GM23338 (cell line): ENCODE data around the gene HSPA2. TPM values are rescaled to one million over a fixed set of nuclear protein-coding genes. Genes with fewer than 3 reads are reported as not detected.

Source experiments
- ATAC-seq: fragments of 200-7000 bp; cut with Tn5 transposase; 3 replicates; pipeline ENCODE4 v1.9.1; 2020
- DNase-seq: peaks from one replicate; pipeline ENCODE4 v3.0.0-alpha.2; 2015; ENCODE audit warnings: low spot score
- H2AFZ ChIP-seq: fragments of 200-600 bp; sonication (generic); 2 replicates; pipeline ENCODE4 v1.8.0; 2016; ENCODE audit warnings: antibody characterized with exemption, mild to moderate bottlenecking, moderate library complexity
- H3F3A ChIP-seq: fragments of 200-600 bp; sonication (generic); replicated peaks from 2 replicates; pipeline ENCODE4 v1.8.0; 2017; ENCODE audit warnings: antibody characterized with exemption, mixed run types, low read depth
- H3K27ac ChIP-seq: fragments of 200-600 bp; sonication (generic); 2 replicates; pipeline ENCODE4 v1.6.1; 2016; ENCODE audit warnings: low read depth
- H3K27me3 ChIP-seq: fragments of 200-600 bp; sonication (generic); 2 replicates; pipeline ENCODE4 v1.8.0; 2016; ENCODE audit warnings: mild to moderate bottlenecking, mixed run types, moderate library complexity; ENCODE audit not compliant: insufficient read depth
- H3K36me3 ChIP-seq: fragments of 200-600 bp; sonication (generic); 2 replicates; pipeline ENCODE4 v1.8.0; 2016; ENCODE audit warnings: mild to moderate bottlenecking; ENCODE audit not compliant: insufficient read depth
- H3K4me1 ChIP-seq: fragments of 200-600 bp; sonication (generic); 2 replicates; pipeline ENCODE4 v1.8.0; 2016; ENCODE audit warnings: mild to moderate bottlenecking, moderate library complexity; ENCODE audit not compliant: insufficient read depth
- H3K4me2 ChIP-seq: fragments of 200-600 bp; sonication (generic); 2 replicates; pipeline ENCODE4 v1.7.1; 2017; ENCODE audit warnings: mixed run types
- H3K4me3 ChIP-seq: fragments of 200-600 bp; sonication (generic); 2 replicates; pipeline ENCODE4 v1.6.1; 2016; ENCODE audit warnings: mixed run types
- H3K79me2 ChIP-seq: fragments of 200-600 bp; sonication (generic); replicated peaks from 2 replicates; pipeline ENCODE4 v1.8.0; 2017; ENCODE audit warnings: mild to moderate bottlenecking; ENCODE audit not compliant: insufficient read depth
- H3K9me2 ChIP-seq: fragments of 200-600 bp; sonication (generic); 2 replicates; pipeline ENCODE4 v1.8.0; 2017; ENCODE audit not compliant: insufficient read depth
- H4K20me1 ChIP-seq: fragments of 200-600 bp; sonication (generic); replicated peaks from 2 replicates; pipeline ENCODE4 v1.8.0; 2017; ENCODE audit warnings: mild to moderate bottlenecking; ENCODE audit not compliant: insufficient read depth
- H3K27ac Mint-ChIP-seq: 2 replicates; pipeline ENCODE4 v1.8.0; 2020; ENCODE audit warnings: inconsistent platforms, mild to moderate bottlenecking, moderate library complexity, mixed read lengths
- H3K27me3 Mint-ChIP-seq: 3 replicates; pipeline ENCODE4 v1.8.0; 2022; ENCODE audit warnings: low read depth, mild to moderate bottlenecking, moderate library complexity, mixed read lengths, inconsistent platforms; ENCODE audit not compliant: insufficient read depth, poor library complexity
- H3K36me3 Mint-ChIP-seq: 3 replicates; pipeline ENCODE4 v1.8.0; 2021; ENCODE audit warnings: low read depth, mild to moderate bottlenecking, inconsistent platforms, moderate library complexity, mixed read lengths
- H3K4me1 Mint-ChIP-seq: 3 replicates; pipeline ENCODE4 v1.8.0; 2020; ENCODE audit warnings: mild to moderate bottlenecking, inconsistent platforms, mixed read lengths
- H3K4me3 Mint-ChIP-seq: 3 replicates; pipeline ENCODE4 v1.8.0; 2021; ENCODE audit warnings: moderate library complexity, mild to moderate bottlenecking, inconsistent platforms, mixed read lengths
- H3K9me3 Mint-ChIP-seq: 3 replicates; pipeline ENCODE4 v1.8.0; 2020; ENCODE audit warnings: moderate library complexity, mild to moderate bottlenecking, inconsistent platforms, mixed read lengths
- CREB1 ChIP-seq: fragments of 250-450 bp; sonication (Bioruptor Pico); IDR thresholded peaks from 2 replicates; pipeline ENCODE4 v1.5.0; 2020; ENCODE audit warnings: low read depth, mild to moderate bottlenecking, moderate library complexity
- CTCF ChIP-seq, 2 experiments: fragments of 200-600 bp in 1 of 2; sonication (generic) in 1 of 2; conservative IDR thresholded peaks; 2 replicates each; pipeline versions ENCODE4 v1.5.1 to v1.6.1; 2016 to 2017; ENCODE audit warnings: antibody characterized with exemption in 2 of 2, low read depth in 2 of 2, mild to moderate bottlenecking in 2 of 2, moderate library complexity in 1 of 2
- ETS1 ChIP-seq: IDR thresholded peaks from 2 replicates; pipeline ENCODE4 v1.6.1; 2016; ENCODE audit warnings: antibody characterized with exemption
- EZH2 ChIP-seq: fragments of 200-600 bp; sonication (generic); IDR thresholded peaks from one replicate; pipeline ENCODE4 v1.8.0; 2017; ENCODE audit warnings: antibody characterized with exemption, mild to moderate bottlenecking, low read depth; ENCODE audit not compliant: unreplicated experiment
- EZH2phosphoT487 ChIP-seq: fragments of 200-600 bp; sonication (generic); IDR thresholded peaks from one replicate; pipeline ENCODE4 v1.8.1; 2018; ENCODE audit warnings: antibody characterized with exemption; ENCODE audit not compliant: unreplicated experiment
- JUNB ChIP-seq: IDR thresholded peaks from one replicate; pipeline ENCODE4 v1.6.1; 2016; ENCODE audit warnings: antibody characterized with exemption; ENCODE audit not compliant: unreplicated experiment
- NANOG ChIP-seq: IDR thresholded peaks from 2 replicates; pipeline ENCODE4 v1.6.1; 2016; ENCODE audit warnings: antibody characterized with exemption, borderline replicate concordance
- POLR2AphosphoS5 ChIP-seq: IDR thresholded peaks from 2 replicates; pipeline ENCODE4 v1.6.1; 2016; ENCODE audit warnings: antibody characterized with exemption, low read depth
- REST ChIP-seq: IDR thresholded peaks from one replicate; pipeline ENCODE4 v1.6.1; 2018; ENCODE audit warnings: antibody characterized with exemption; ENCODE audit not compliant: unreplicated experiment
- STAT1 ChIP-seq: IDR thresholded peaks from one replicate; pipeline ENCODE4 v1.6.1; 2016; ENCODE audit warnings: antibody characterized with exemption; ENCODE audit not compliant: unreplicated experiment
- ZNF114 ChIP-seq: fragments of 250-450 bp; sonication (Bioruptor Pico); IDR thresholded peaks from 2 replicates; pipeline ENCODE4 v1.5.0; 2020; ENCODE audit warnings: mild to moderate bottlenecking, moderate library complexity
- ZNF331 ChIP-seq: fragments of 250-450 bp; sonication (Bioruptor Pico); IDR thresholded peaks from 2 replicates; pipeline ENCODE4 v1.5.0; 2020; ENCODE audit warnings: low read depth, mild to moderate bottlenecking, moderate library complexity
- ZNF462 ChIP-seq: fragments of 250-450 bp; sonication (Bioruptor Pico); IDR thresholded peaks from 2 replicates; pipeline ENCODE4 v1.5.0; 2020; ENCODE audit warnings: mild to moderate bottlenecking, moderate library complexity
- polyA plus RNA-seq: library from polyadenylated mRNA; unstranded; fragments of >200 nt; fragmentation: Nextera tagmentation; extraction: Ambion mirVana; gene quantifications from 2 replicates; pipeline ENCODE4 v1.2.1, GENCODE V29; 2016
- total RNA-seq: library from RNA; depleted of rRNA; stranded (reverse); fragments of >200 nt; shearing (Covaris generic); gene quantifications from 2 replicates; pipeline ENCODE4 v1.2.3, GENCODE V29; 2014

HSPA2 gene
- total and polyA plus RNA-seq, 2 experiments from 2014 or later: 88.5 to 130 TPM

GRCh38 chr14:64491637-64492036 lies 48.9 kb upstream of the HSPA2 start (continued):
- TF ChIP-seq EZH2 (no peak), EZH2phosphoT487 (no peak)

- no peak overlapping the region for H3K27ac Mint-ChIP-seq
Measured at GRCh38 chr14:64493455-64493854, 47.1 kb upstream of the HSPA2 start.

More at GRCh38 chr14:64493455-64493854, 47.1 kb upstream of the HSPA2 start:
- ATAC-seq (no peak), DNase-seq (no peak)
- no peak for TF ChIP-seq ZNF331 (CRISPR knock-in tag)
- no peak for TF ChIP-seq REST
- TF ChIP-seq ZNF462 (CRISPR knock-in tag): no peak
- TF ChIP-seq ZNF114: no peak
- TF ChIP-seq CREB1: no peak
- TF ChIP-seq JUNB: no peak
- no peak for TF ChIP-seq POLR2AphosphoS5
- TF ChIP-seq EZH2: no peak
- TF ChIP-seq CTCF (conservative IDR thresholded peaks at IDR 0.05; ENCODE audit: low read depth in 2 of 2): no peak
- no peak for TF ChIP-seq STAT1
- no peak for TF ChIP-seq ETS1
- TF ChIP-seq EZH2phosphoT487: no peak
- TF ChIP-seq NANOG: no peak
- Histone ChIP-seq H3K36me3 (peaks cover 5% of the 10 kb centered on the region), H2AFZ (no peak overlapping the region), H3K27me3 (no peaks in the 10 kb centered on the region), H3K4me3 (no peak overlapping the region), H3K79me2 (peaks cover 23% of the 10 kb centered on the region), H3F3A (no peaks in the 10 kb centered on the region), H4K20me1 (peaks cover 8% of the 10 kb centered on the region; the same call in 1 of the 2 replicates), H3K9me2 (no peaks in the 10 kb centered on the region), H3K4me2 (no peak overlapping the region), H3K4me1 (no peaks in the 10 kb centered on the region), H3K27ac (peak overlapping the region; percentile 81)
- Mint-ChIP-seq H3K36me3 (peaks cover 12% of the 10 kb centered on the region; the same call in 2 of the 3 replicates), H3K9me3 (no peaks in the 10 kb centered on the region), H3K4me1 (no peaks in the 10 kb centered on the region), H3K27me3 (no peaks in the 10 kb centered on the region), H3K4me3 (no peak overlapping the region)
